HEK293 (cell line): ENCODE data around the gene FOXN3.

Experiments
- CTCF ChIA-PET: fragments of 350-600 bp; formaldehyde crosslinking; extraction: SDS; loops from one replicate; lab custom pipeline; 2021; ENCODE audit warnings: antibody characterized with exemption; lab: Yijun Ruan, JAX
- POLR2A ChIA-PET: fragments of 300-600 bp; formaldehyde crosslinking; extraction: SDS; loops from one replicate; lab custom pipeline; 2020; ENCODE audit warnings: antibody characterized with exemption, inconsistent platforms; lab: Yijun Ruan, JAX
- H3K27ac ChIP-seq: fragments of 200-500 bp; sonication (Bioruptor generic); 2 replicates; pipeline ENCODE4 v1.5.1; 2014; ENCODE audit warnings: low read depth, low read length, control low read depth, inconsistent platforms; ENCODE audit errors: extremely low read depth
- H3K36me3 ChIP-seq, 2 experiments: fragments of 200-500 bp in 1 of 2; sonication (Bioruptor generic) in 1 of 2; 1 replicate in 1 of 2; 2 replicates in 1 of 2; pipeline ENCODE4 v1.5.1; 2014 to 2017; ENCODE audit warnings: inconsistent platforms in 2 of 2, low read length in 2 of 2; ENCODE audit not compliant: control insufficient read depth in 2 of 2, insufficient read depth in 1 of 2
- H3K4me1 ChIP-seq: fragments of 200-500 bp; sonication (Bioruptor generic); 2 replicates; pipeline ENCODE4 v1.5.1; 2014; ENCODE audit warnings: mild to moderate bottlenecking, low read length, inconsistent platforms; ENCODE audit not compliant: control insufficient read depth, insufficient read depth
- H3K4me3 ChIP-seq: 2 replicates; pipeline ENCODE4 v1.5.1; 2011; ENCODE audit warnings: low read depth, mild to moderate bottlenecking, control low read depth, low read length, moderate library complexity
- H3K9me3 ChIP-seq: fragments of 200-500 bp; sonication (Bioruptor generic); 2 replicates; pipeline ENCODE4 v1.5.1; 2014; ENCODE audit warnings: low read depth, low read length, inconsistent platforms; ENCODE audit not compliant: control insufficient read depth, insufficient read depth
- HOXC10 ChIP-seq: sonication (generic); formaldehyde crosslinking; IDR thresholded peaks from 2 replicates; pipeline ENCODE4 v1.8.1; 2023; ENCODE audit warnings: mild to moderate bottlenecking, missing genetic modification reagents
- KLF1 ChIP-seq: fragments of 450-650 bp; formaldehyde crosslinking; IDR thresholded peaks from 2 replicates; pipeline ENCODE4 v1.5.1; 2016; ENCODE audit warnings: missing biosample characterization, missing genetic modification characterization
- SP7 ChIP-seq: fragments of 450-650 bp; formaldehyde crosslinking; IDR thresholded peaks from 2 replicates; pipeline ENCODE4 v1.5.1; 2016; ENCODE audit warnings: missing biosample characterization, missing genetic modification characterization
- ZBTB20 ChIP-seq: fragments of 450-650 bp; formaldehyde crosslinking; IDR thresholded peaks from 2 replicates; pipeline ENCODE4 v1.5.1; 2016; ENCODE audit warnings: missing biosample characterization, missing genetic modification characterization
- ZEB2 ChIP-seq: fragments of 450-650 bp; formaldehyde crosslinking; IDR thresholded peaks from 2 replicates; pipeline ENCODE4 v1.5.1; 2016; ENCODE audit warnings: missing biosample characterization, missing genetic modification characterization
- ZIC2 ChIP-seq: fragments of 450-650 bp; formaldehyde crosslinking; IDR thresholded peaks from 2 replicates; pipeline ENCODE4 v1.5.1; 2016; ENCODE audit warnings: missing biosample characterization, missing genetic modification characterization
- ZNF175 ChIP-seq: fragments of 450-650 bp; formaldehyde crosslinking; IDR thresholded peaks from 2 replicates; pipeline ENCODE4 v1.5.1; 2016; ENCODE audit warnings: missing biosample characterization, missing genetic modification characterization
- ZNF558 ChIP-seq: fragments of 450-650 bp; formaldehyde crosslinking; IDR thresholded peaks from 2 replicates; pipeline ENCODE4 v1.5.1; 2016; ENCODE audit warnings: missing biosample characterization, missing genetic modification characterization
- ZNF600 ChIP-seq: fragments of 450-650 bp; formaldehyde crosslinking; IDR thresholded peaks from 2 replicates; pipeline ENCODE4 v1.5.1; 2016; ENCODE audit warnings: missing biosample characterization, missing genetic modification characterization
- ZNF621 ChIP-seq: fragments of 450-650 bp; formaldehyde crosslinking; IDR thresholded peaks from 2 replicates; pipeline ENCODE4 v1.5.1; 2017; ENCODE audit warnings: missing biosample characterization, missing genetic modification characterization
- ZNF664 ChIP-seq: fragments of 450-650 bp; formaldehyde crosslinking; IDR thresholded peaks from 2 replicates; pipeline ENCODE4 v1.5.1; 2016; ENCODE audit warnings: missing biosample characterization, missing genetic modification characterization
- ZNF747 ChIP-seq: fragments of 450-650 bp; formaldehyde crosslinking; IDR thresholded peaks from 2 replicates; pipeline ENCODE4 v1.5.1; 2016; ENCODE audit warnings: missing biosample characterization, missing genetic modification characterization
- ZNF843 ChIP-seq: fragments of 450-650 bp; formaldehyde crosslinking; IDR thresholded peaks from 2 replicates; pipeline ENCODE4 v1.5.1; 2016; ENCODE audit warnings: missing biosample characterization, missing genetic modification characterization
- TF ChIP-seq, protein P1 (sequence below): fragments of 450-650 bp; formaldehyde crosslinking; IDR thresholded peaks from 2 replicates; pipeline ENCODE4; 2016; ENCODE audit warnings: missing biosample characterization, missing genetic modification characterization
- TF ChIP-seq, protein P2 (sequence below): fragments of 450-650 bp; formaldehyde crosslinking; IDR thresholded peaks from 2 replicates; pipeline ENCODE4 v1.5.1; 2016; ENCODE audit warnings: missing biosample characterization, missing genetic modification characterization
- TF ChIP-seq, protein P3 (sequence below): fragments of 450-650 bp; formaldehyde crosslinking; IDR thresholded peaks from 2 replicates; pipeline ENCODE4 v1.5.1; 2016; ENCODE audit warnings: missing biosample characterization, missing genetic modification characterization
- TF ChIP-seq, protein P4 (sequence below): fragments of 450-650 bp; formaldehyde crosslinking; IDR thresholded peaks from 2 replicates; pipeline ENCODE4 v1.5.1; 2016; ENCODE audit warnings: missing biosample characterization, missing genetic modification characterization
- TF ChIP-seq, protein P5 (sequence below): fragments of 450-650 bp; formaldehyde crosslinking; IDR thresholded peaks from 2 replicates; pipeline ENCODE4 v1.5.1; 2016; ENCODE audit warnings: missing biosample characterization, missing genetic modification characterization
- TF ChIP-seq, protein P6 (sequence below): fragments of 450-650 bp; formaldehyde crosslinking; IDR thresholded peaks from 2 replicates; pipeline ENCODE4 v1.5.1; 2017; ENCODE audit warnings: missing biosample characterization, missing genetic modification characterization
- TF ChIP-seq, protein P7 (sequence below): fragments of 450-650 bp; formaldehyde crosslinking; IDR thresholded peaks from 2 replicates; pipeline ENCODE4 v1.5.0; 2017; ENCODE audit warnings: missing biosample characterization, missing genetic modification characterization, borderline replicate concordance

The FOXN3 gene

DNA sequence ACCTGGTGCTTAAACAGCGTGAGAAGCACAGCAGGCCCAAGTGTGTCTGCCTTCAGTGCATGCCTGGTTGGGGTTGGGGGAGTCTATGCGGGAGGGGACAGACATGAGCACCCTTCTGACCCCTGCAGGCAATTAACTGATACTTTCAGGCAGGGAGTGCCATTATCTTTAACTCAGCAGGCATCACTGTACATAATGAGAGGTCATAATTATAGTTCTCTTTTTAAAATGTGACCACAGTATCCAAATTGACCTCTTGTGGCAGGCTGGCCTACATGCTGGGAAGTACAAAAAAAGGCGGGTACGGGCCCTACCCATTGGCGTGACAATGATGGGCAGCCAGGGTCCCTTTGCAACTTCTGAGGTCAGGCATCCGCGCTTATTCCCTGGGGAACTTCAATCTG is 209.1 kb downstream of the FOXN3 start:
- H3K4me3 ChIP-seq = no peak overlapping the region
- POLR2A ChIA-PET = no interaction called here
- peak; percentile 95 for TF ChIP-seq SP7 (tag by site-specific recombination)
- peak; percentile 86 for TF ChIP-seq ZIC2 (tag by site-specific recombination)
- TF ChIP-seq ZNF843 (tag by site-specific recombination) = no peak
- TF ChIP-seq, all 188 proteins: peak for 2
- no peaks in the 10 kb centered on the region for H3K36me3 ChIP-seq
- no peaks in the 10 kb centered on the region for H3K9me3 ChIP-seq
- peaks cover 5% of the 10 kb centered on the region; the same call in 1 of the 2 replicates for H3K4me1 ChIP-seq
- CTCF ChIA-PET = no interaction called here
- H3K27ac ChIP-seq = no peak overlapping the region

DNA sequence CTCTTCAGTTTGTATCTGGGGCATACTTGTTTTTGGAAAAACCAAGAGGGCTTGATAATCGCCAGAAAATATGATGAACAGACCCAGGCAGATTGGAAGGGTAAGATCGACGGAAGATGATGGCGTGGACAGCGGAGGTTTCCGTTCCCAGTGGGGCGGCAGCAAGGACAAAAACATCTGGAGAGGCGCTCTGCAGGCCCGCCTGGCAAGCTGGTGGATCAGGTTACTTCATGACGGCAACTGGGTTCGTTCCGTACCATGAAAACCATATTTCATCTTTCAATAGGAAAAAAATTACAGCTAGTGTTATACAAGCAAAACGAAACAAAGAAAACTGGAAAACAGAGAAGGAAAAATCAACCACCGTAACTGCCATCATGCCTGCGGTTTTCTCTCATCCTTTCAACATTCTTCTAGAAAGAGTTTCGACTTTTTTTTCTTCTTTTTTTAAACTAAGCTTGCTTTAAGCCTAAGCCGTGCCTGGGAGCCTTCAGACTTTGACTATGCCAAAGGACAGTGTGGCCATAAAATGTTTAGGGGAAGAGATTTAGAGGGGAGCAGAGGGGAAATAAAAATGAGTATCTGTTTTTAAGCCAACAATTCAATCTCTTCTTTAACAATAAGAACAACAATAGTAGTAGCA is 210.5 kb downstream of the FOXN3 start:
- Histone ChIP-seq H3K36me3 (no peaks in the 10 kb centered on the region), H3K4me3 (no peak overlapping the region), H3K9me3 (no peaks in the 10 kb centered on the region), H3K27ac (no peak overlapping the region), H3K4me1 (peaks cover 5% of the 10 kb centered on the region; the same call in 1 of the 2 replicates)
- TF ChIP-seq ZNF664 (tag by site-specific recombination) (no peak), ZNF558 (tag by site-specific recombination) (no peak), ZBTB20 (tag by site-specific recombination) (no peak), ZEB2 (tag by site-specific recombination) (no peak), ZNF747 (no peak), KLF1 (tag by site-specific recombination) (no peak), HOXC10 (CRISPR knock-in tag) (no peak), ZNF175 (no peak), SP7 (tag by site-specific recombination) (no peak), ZNF621 (tag by site-specific recombination) (no peak), ZNF600 (tag by site-specific recombination) (no peak)
- TF ChIP-seq, protein P1, sequence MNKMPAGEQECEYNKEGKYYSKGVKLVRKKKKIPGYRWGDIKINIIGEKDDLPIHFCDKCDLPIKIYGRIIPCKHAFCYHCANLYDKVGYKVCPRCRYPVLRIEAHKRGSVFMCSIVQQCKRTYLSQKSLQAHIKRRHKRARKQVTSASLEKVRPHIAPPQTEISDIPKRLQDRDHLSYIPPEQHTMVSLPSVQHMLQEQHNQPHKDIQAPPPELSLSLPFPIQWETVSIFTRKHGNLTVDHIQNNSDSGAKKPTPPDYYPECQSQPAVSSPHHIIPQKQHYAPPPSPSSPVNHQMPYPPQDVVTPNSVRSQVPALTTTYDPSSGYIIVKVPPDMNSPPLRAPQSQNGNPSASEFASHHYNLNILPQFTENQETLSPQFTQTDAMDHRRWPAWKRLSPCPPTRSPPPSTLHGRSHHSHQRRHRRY = no peak
- TF ChIP-seq, protein P2, sequence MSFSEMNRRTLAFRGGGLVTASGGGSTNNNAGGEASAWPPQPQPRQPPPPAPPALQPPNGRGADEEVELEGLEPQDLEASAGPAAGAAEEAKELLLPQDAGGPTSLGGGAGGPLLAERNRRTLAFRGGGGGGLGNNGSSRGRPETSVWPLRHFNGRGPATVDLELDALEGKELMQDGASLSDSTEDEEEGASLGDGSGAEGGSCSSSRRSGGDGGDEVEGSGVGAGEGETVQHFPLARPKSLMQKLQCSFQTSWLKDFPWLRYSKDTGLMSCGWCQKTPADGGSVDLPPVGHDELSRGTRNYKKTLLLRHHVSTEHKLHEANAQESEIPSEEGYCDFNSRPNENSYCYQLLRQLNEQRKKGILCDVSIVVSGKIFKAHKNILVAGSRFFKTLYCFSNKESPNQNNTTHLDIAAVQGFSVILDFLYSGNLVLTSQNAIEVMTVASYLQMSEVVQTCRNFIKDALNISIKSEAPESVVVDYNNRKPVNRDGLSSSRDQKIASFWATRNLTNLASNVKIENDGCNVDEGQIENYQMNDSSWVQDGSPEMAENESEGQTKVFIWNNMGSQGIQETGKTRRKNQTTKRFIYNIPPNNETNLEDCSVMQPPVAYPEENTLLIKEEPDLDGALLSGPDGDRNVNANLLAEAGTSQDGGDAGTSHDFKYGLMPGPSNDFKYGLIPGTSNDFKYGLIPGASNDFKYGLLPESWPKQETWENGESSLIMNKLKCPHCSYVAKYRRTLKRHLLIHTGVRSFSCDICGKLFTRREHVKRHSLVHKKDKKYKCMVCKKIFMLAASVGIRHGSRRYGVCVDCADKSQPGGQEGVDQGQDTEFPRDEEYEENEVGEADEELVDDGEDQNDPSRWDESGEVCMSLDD (tag by site-specific recombination) = no peak
- TF ChIP-seq, protein P3, sequence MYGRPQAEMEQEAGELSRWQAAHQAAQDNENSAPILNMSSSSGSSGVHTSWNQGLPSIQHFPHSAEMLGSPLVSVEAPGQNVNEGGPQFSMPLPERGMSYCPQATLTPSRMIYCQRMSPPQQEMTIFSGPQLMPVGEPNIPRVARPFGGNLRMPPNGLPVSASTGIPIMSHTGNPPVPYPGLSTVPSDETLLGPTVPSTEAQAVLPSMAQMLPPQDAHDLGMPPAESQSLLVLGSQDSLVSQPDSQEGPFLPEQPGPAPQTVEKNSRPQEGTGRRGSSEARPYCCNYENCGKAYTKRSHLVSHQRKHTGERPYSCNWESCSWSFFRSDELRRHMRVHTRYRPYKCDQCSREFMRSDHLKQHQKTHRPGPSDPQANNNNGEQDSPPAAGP = no peak
- TF ChIP-seq, protein P4, sequence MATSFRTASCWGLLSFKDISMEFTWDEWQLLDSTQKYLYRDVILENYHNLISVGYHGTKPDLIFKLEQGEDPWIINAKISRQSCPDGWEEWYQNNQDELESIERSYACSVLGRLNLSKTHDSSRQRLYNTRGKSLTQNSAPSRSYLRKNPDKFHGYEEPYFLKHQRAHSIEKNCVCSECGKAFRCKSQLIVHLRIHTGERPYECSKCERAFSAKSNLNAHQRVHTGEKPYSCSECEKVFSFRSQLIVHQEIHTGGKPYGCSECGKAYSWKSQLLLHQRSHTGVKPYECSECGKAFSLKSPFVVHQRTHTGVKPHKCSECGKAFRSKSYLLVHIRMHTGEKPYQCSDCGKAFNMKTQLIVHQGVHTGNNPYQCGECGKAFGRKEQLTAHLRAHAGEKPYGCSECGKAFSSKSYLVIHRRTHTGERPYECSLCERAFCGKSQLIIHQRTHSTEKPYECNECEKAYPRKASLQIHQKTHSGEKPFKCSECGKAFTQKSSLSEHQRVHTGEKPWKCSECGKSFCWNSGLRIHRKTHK = no peak
- TF ChIP-seq, protein P5, sequence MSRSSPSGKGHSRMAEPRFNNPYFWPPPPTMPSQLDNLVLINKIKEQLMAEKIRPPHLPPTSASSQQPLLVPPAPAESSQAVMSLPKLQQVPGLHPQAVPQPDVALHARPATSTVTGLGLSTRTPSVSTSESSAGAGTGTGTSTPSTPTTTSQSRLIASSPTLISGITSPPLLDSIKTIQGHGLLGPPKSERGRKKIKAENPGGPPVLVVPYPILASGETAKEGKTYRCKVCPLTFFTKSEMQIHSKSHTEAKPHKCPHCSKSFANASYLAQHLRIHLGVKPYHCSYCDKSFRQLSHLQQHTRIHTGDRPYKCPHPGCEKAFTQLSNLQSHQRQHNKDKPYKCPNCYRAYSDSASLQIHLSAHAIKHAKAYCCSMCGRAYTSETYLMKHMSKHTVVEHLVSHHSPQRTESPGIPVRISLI (tag by site-specific recombination) = no peak
- TF ChIP-seq, protein P6, sequence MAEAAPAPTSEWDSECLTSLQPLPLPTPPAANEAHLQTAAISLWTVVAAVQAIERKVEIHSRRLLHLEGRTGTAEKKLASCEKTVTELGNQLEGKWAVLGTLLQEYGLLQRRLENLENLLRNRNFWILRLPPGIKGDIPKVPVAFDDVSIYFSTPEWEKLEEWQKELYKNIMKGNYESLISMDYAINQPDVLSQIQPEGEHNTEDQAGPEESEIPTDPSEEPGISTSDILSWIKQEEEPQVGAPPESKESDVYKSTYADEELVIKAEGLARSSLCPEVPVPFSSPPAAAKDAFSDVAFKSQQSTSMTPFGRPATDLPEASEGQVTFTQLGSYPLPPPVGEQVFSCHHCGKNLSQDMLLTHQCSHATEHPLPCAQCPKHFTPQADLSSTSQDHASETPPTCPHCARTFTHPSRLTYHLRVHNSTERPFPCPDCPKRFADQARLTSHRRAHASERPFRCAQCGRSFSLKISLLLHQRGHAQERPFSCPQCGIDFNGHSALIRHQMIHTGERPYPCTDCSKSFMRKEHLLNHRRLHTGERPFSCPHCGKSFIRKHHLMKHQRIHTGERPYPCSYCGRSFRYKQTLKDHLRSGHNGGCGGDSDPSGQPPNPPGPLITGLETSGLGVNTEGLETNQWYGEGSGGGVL (tag by site-specific recombination) = no peak
- TF ChIP-seq, protein P7, sequence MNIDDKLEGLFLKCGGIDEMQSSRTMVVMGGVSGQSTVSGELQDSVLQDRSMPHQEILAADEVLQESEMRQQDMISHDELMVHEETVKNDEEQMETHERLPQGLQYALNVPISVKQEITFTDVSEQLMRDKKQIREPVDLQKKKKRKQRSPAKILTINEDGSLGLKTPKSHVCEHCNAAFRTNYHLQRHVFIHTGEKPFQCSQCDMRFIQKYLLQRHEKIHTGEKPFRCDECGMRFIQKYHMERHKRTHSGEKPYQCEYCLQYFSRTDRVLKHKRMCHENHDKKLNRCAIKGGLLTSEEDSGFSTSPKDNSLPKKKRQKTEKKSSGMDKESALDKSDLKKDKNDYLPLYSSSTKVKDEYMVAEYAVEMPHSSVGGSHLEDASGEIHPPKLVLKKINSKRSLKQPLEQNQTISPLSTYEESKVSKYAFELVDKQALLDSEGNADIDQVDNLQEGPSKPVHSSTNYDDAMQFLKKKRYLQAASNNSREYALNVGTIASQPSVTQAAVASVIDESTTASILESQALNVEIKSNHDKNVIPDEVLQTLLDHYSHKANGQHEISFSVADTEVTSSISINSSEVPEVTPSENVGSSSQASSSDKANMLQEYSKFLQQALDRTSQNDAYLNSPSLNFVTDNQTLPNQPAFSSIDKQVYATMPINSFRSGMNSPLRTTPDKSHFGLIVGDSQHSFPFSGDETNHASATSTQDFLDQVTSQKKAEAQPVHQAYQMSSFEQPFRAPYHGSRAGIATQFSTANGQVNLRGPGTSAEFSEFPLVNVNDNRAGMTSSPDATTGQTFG (tag by site-specific recombination) = no peak
- ChIA-PET POLR2A (no interaction called here), CTCF (interaction anchor here (0.7 kb wide), 1 partner anchor 64 kb away, joined by 3 read pairs; no protein-coding TSS in a partner anchor)
